GM23338 (cell line): ENCODE data around the gene NPTXR. TPM values are rescaled to one million over a fixed set of nuclear protein-coding genes. Genes with fewer than 3 reads are reported as not detected.

Source experiments
- ATAC-seq: fragments of 200-7000 bp; cut with Tn5 transposase; 3 replicates; pipeline ENCODE4 v1.9.1; 2020
- DNase-seq: peaks from one replicate; pipeline ENCODE4 v3.0.0-alpha.2; 2015; ENCODE audit warnings: low spot score
- H2AFZ ChIP-seq: fragments of 200-600 bp; sonication (generic); 2 replicates; pipeline ENCODE4 v1.8.0; 2016; ENCODE audit warnings: antibody characterized with exemption, mild to moderate bottlenecking, moderate library complexity
- H3F3A ChIP-seq: fragments of 200-600 bp; sonication (generic); replicated peaks from 2 replicates; pipeline ENCODE4 v1.8.0; 2017; ENCODE audit warnings: antibody characterized with exemption, mixed run types, low read depth
- H3K27ac ChIP-seq: fragments of 200-600 bp; sonication (generic); 2 replicates; pipeline ENCODE4 v1.6.1; 2016; ENCODE audit warnings: low read depth
- H3K27me3 ChIP-seq: fragments of 200-600 bp; sonication (generic); 2 replicates; pipeline ENCODE4 v1.8.0; 2016; ENCODE audit warnings: mild to moderate bottlenecking, mixed run types, moderate library complexity; ENCODE audit not compliant: insufficient read depth
- H3K36me3 ChIP-seq: fragments of 200-600 bp; sonication (generic); 2 replicates; pipeline ENCODE4 v1.8.0; 2016; ENCODE audit warnings: mild to moderate bottlenecking; ENCODE audit not compliant: insufficient read depth
- H3K4me1 ChIP-seq: fragments of 200-600 bp; sonication (generic); 2 replicates; pipeline ENCODE4 v1.8.0; 2016; ENCODE audit warnings: mild to moderate bottlenecking, moderate library complexity; ENCODE audit not compliant: insufficient read depth
- H3K4me2 ChIP-seq: fragments of 200-600 bp; sonication (generic); 2 replicates; pipeline ENCODE4 v1.7.1; 2017; ENCODE audit warnings: mixed run types
- H3K4me3 ChIP-seq: fragments of 200-600 bp; sonication (generic); 2 replicates; pipeline ENCODE4 v1.6.1; 2016; ENCODE audit warnings: mixed run types
- H3K79me2 ChIP-seq: fragments of 200-600 bp; sonication (generic); replicated peaks from 2 replicates; pipeline ENCODE4 v1.8.0; 2017; ENCODE audit warnings: mild to moderate bottlenecking; ENCODE audit not compliant: insufficient read depth
- H3K9me2 ChIP-seq: fragments of 200-600 bp; sonication (generic); 2 replicates; pipeline ENCODE4 v1.8.0; 2017; ENCODE audit not compliant: insufficient read depth
- H4K20me1 ChIP-seq: fragments of 200-600 bp; sonication (generic); replicated peaks from 2 replicates; pipeline ENCODE4 v1.8.0; 2017; ENCODE audit warnings: mild to moderate bottlenecking; ENCODE audit not compliant: insufficient read depth
- H3K27ac Mint-ChIP-seq: 2 replicates; pipeline ENCODE4 v1.8.0; 2020; ENCODE audit warnings: inconsistent platforms, mild to moderate bottlenecking, moderate library complexity, mixed read lengths
- H3K27me3 Mint-ChIP-seq: 3 replicates; pipeline ENCODE4 v1.8.0; 2022; ENCODE audit warnings: low read depth, mild to moderate bottlenecking, moderate library complexity, mixed read lengths, inconsistent platforms; ENCODE audit not compliant: insufficient read depth, poor library complexity
- H3K36me3 Mint-ChIP-seq: 3 replicates; pipeline ENCODE4 v1.8.0; 2021; ENCODE audit warnings: low read depth, mild to moderate bottlenecking, inconsistent platforms, moderate library complexity, mixed read lengths
- H3K4me1 Mint-ChIP-seq: 3 replicates; pipeline ENCODE4 v1.8.0; 2020; ENCODE audit warnings: mild to moderate bottlenecking, inconsistent platforms, mixed read lengths
- H3K4me3 Mint-ChIP-seq: 3 replicates; pipeline ENCODE4 v1.8.0; 2021; ENCODE audit warnings: moderate library complexity, mild to moderate bottlenecking, inconsistent platforms, mixed read lengths
- H3K9me3 Mint-ChIP-seq: 3 replicates; pipeline ENCODE4 v1.8.0; 2020; ENCODE audit warnings: moderate library complexity, mild to moderate bottlenecking, inconsistent platforms, mixed read lengths
- CREB1 ChIP-seq: fragments of 250-450 bp; sonication (Bioruptor Pico); IDR thresholded peaks from 2 replicates; pipeline ENCODE4 v1.5.0; 2020; ENCODE audit warnings: low read depth, mild to moderate bottlenecking, moderate library complexity
- CTCF ChIP-seq, 2 experiments: fragments of 200-600 bp in 1 of 2; sonication (generic) in 1 of 2; conservative IDR thresholded peaks; 2 replicates each; pipeline versions ENCODE4 v1.5.1 to v1.6.1; 2016 to 2017; ENCODE audit warnings: antibody characterized with exemption in 2 of 2, low read depth in 2 of 2, mild to moderate bottlenecking in 2 of 2, moderate library complexity in 1 of 2
- ETS1 ChIP-seq: IDR thresholded peaks from 2 replicates; pipeline ENCODE4 v1.6.1; 2016; ENCODE audit warnings: antibody characterized with exemption
- EZH2 ChIP-seq: fragments of 200-600 bp; sonication (generic); IDR thresholded peaks from one replicate; pipeline ENCODE4 v1.8.0; 2017; ENCODE audit warnings: antibody characterized with exemption, mild to moderate bottlenecking, low read depth; ENCODE audit not compliant: unreplicated experiment
- EZH2phosphoT487 ChIP-seq: fragments of 200-600 bp; sonication (generic); IDR thresholded peaks from one replicate; pipeline ENCODE4 v1.8.1; 2018; ENCODE audit warnings: antibody characterized with exemption; ENCODE audit not compliant: unreplicated experiment
- JUNB ChIP-seq: IDR thresholded peaks from one replicate; pipeline ENCODE4 v1.6.1; 2016; ENCODE audit warnings: antibody characterized with exemption; ENCODE audit not compliant: unreplicated experiment
- NANOG ChIP-seq: IDR thresholded peaks from 2 replicates; pipeline ENCODE4 v1.6.1; 2016; ENCODE audit warnings: antibody characterized with exemption, borderline replicate concordance
- POLR2AphosphoS5 ChIP-seq: IDR thresholded peaks from 2 replicates; pipeline ENCODE4 v1.6.1; 2016; ENCODE audit warnings: antibody characterized with exemption, low read depth
- REST ChIP-seq: IDR thresholded peaks from one replicate; pipeline ENCODE4 v1.6.1; 2018; ENCODE audit warnings: antibody characterized with exemption; ENCODE audit not compliant: unreplicated experiment
- STAT1 ChIP-seq: IDR thresholded peaks from one replicate; pipeline ENCODE4 v1.6.1; 2016; ENCODE audit warnings: antibody characterized with exemption; ENCODE audit not compliant: unreplicated experiment
- ZNF114 ChIP-seq: fragments of 250-450 bp; sonication (Bioruptor Pico); IDR thresholded peaks from 2 replicates; pipeline ENCODE4 v1.5.0; 2020; ENCODE audit warnings: mild to moderate bottlenecking, moderate library complexity
- ZNF331 ChIP-seq: fragments of 250-450 bp; sonication (Bioruptor Pico); IDR thresholded peaks from 2 replicates; pipeline ENCODE4 v1.5.0; 2020; ENCODE audit warnings: low read depth, mild to moderate bottlenecking, moderate library complexity
- ZNF462 ChIP-seq: fragments of 250-450 bp; sonication (Bioruptor Pico); IDR thresholded peaks from 2 replicates; pipeline ENCODE4 v1.5.0; 2020; ENCODE audit warnings: mild to moderate bottlenecking, moderate library complexity
- polyA plus RNA-seq: library from polyadenylated mRNA; unstranded; fragments of >200 nt; fragmentation: Nextera tagmentation; extraction: Ambion mirVana; gene quantifications from 2 replicates; pipeline ENCODE4 v1.2.1, GENCODE V29; 2016
- total RNA-seq: library from RNA; depleted of rRNA; stranded (reverse); fragments of >200 nt; shearing (Covaris generic); gene quantifications from 2 replicates; pipeline ENCODE4 v1.2.3, GENCODE V29; 2014

Gene NPTXR
- total and polyA plus RNA-seq, 2 experiments from 2014 or later: 0.89 to 13.4 TPM

GRCh38 chr22:38824585-38824984, 19.2 kb downstream of the NPTXR start:
- Histone ChIP-seq H2AFZ (no peak overlapping the region), H3K4me3 (no peak overlapping the region), H3K27ac (no peak overlapping the region), H4K20me1 (no peaks in the 10 kb centered on the region; the same call in 1 of the 2 replicates), H3K4me1 (no peaks in the 10 kb centered on the region), H3K4me2 (no peak overlapping the region), H3K9me2 (no peaks in the 10 kb centered on the region), H3K79me2 (no peaks in the 10 kb centered on the region), H3F3A (no peaks in the 10 kb centered on the region), H3K27me3 (no peaks in the 10 kb centered on the region), H3K36me3 (no peaks in the 10 kb centered on the region)
- TF ChIP-seq JUNB: no peak
- no peak for TF ChIP-seq STAT1
- TF ChIP-seq ZNF114: no peak
- TF ChIP-seq POLR2AphosphoS5: no peak
- TF ChIP-seq EZH2: no peak
- no peak for TF ChIP-seq EZH2phosphoT487
- no peak for TF ChIP-seq ZNF331 (CRISPR knock-in tag)
- peak; percentile 95 for TF ChIP-seq REST
- TF ChIP-seq CTCF (conservative IDR thresholded peaks at IDR 0.05; ENCODE audit: low read depth in 2 of 2): peak; percentile 73 to 77
- TF ChIP-seq CREB1 (CRISPR knock-in tag): peak; percentile 48; the same call in 1 of the 2 replicates
- no peak for TF ChIP-seq ETS1
- TF ChIP-seq ZNF462 (CRISPR knock-in tag): peak; percentile 50; the same call in 1 of the 2 replicates
- TF ChIP-seq NANOG: no peak
- H3K9me3 Mint-ChIP-seq: no peaks in the 10 kb centered on the region
- H3K27me3 Mint-ChIP-seq: peaks cover 14% of the 10 kb centered on the region
- H3K27ac Mint-ChIP-seq: no peak overlapping the region
- ATAC-seq (peak; percentile 99), DNase-seq (peak; percentile 98)
- H3K4me1 Mint-ChIP-seq: no peaks in the 10 kb centered on the region; the same call in 1 of the 3 replicates
- no peaks in the 10 kb centered on the region for H3K36me3 Mint-ChIP-seq
- H3K4me3 Mint-ChIP-seq: no peak overlapping the region
